K562 (cell line): ENCODE data around the gene ZNF726. TPM values are rescaled to one million over a fixed set of nuclear protein-coding genes. Genes with fewer than 3 reads are reported as not detected.

Experiments
- ATAC-seq: fragments of 200-7000 bp; cut with Tn5 transposase; 3 replicates; pipeline ENCODE4 v1.9.1; 2020; ENCODE audit warnings: moderate library complexity
- BruUV-seq: library from RNA; stranded (reverse); fragments of 400-500 nt; replicated peaks from 2 replicates; lab custom pipeline; 2021; lab: Mats Ljungman, UMichigan
- CTCF ChIA-PET: fragments of 300-600 bp; formaldehyde crosslinking; extraction: SDS; loops from one replicate; lab custom pipeline; 2021; ENCODE audit warnings: low intra/inter-chr PET ratio; lab: Yijun Ruan, JAX
- POLR2A ChIA-PET: fragments of 300-600, 350-650 bp; sonication (Branson Sonifier 250); formaldehyde crosslinking; extraction: SDS; loops from one replicate; lab custom pipeline; 2021; ENCODE audit warnings: antibody characterized with exemption, inconsistent platforms; lab: Yijun Ruan, JAX
- DNase-seq, 4 experiments: peaks; one replicate each; pipeline versions ENCODE4 v3.0.0 to v3.0.0-alpha.2; 2011 to 2018; ENCODE audit warnings: low spot score in 3 of 4, mixed read lengths in 3 of 4; ENCODE audit errors: extremely low read depth in 1 of 4
- FAIRE-seq: peaks from 2 replicates; lab custom pipeline; 2011; peaks lifted over from hg19 to GRCh38; lab: Jason Lieb, UNC
- H2AFZ ChIP-seq: 2 replicates; pipeline ENCODE4 v1.6.0; 2011; ENCODE audit warnings: low read depth, low read length, control low read depth, inconsistent platforms
- H3K27ac ChIP-seq: fragments of 200-600 bp; 3 replicates; pipeline ENCODE4 v1.8.0; 2011; ENCODE audit warnings: low read depth, mild to moderate bottlenecking, control low read depth, inconsistent platforms, low read length, moderate library complexity, mixed read lengths; ENCODE audit errors: extremely low read depth
- H3K27me3 ChIP-seq, 2 experiments: fragments of 300-600 bp in 1 of 2; 2 replicates in 1 of 2; 3 replicates in 1 of 2; pipeline versions ENCODE4 v1.6.0 to v1.8.0; 2011; ENCODE audit warnings: inconsistent platforms in 2 of 2, low read length in 2 of 2, mild to moderate bottlenecking in 1 of 2, mixed read lengths in 1 of 2, moderate library complexity in 1 of 2; ENCODE audit not compliant: control insufficient read depth in 2 of 2, insufficient read depth in 2 of 2
- H3K36me3 ChIP-seq: fragments of 300-600 bp; 3 replicates; pipeline ENCODE4 v1.8.0; 2011; ENCODE audit warnings: mild to moderate bottlenecking, low read length, inconsistent platforms; ENCODE audit not compliant: control insufficient read depth, insufficient read depth
- H3K4me1 ChIP-seq, 2 experiments: fragments of 200-600 bp in 1 of 2; replicated peaks in 1 of 2; 2 replicates in 1 of 2; 3 replicates in 1 of 2; pipeline versions ENCODE4 v1.5.1 to v1.8.0; 2011; ENCODE audit warnings: inconsistent platforms in 2 of 2, low read length in 2 of 2, mild to moderate bottlenecking in 1 of 2, mixed read lengths in 1 of 2, moderate library complexity in 1 of 2; ENCODE audit not compliant: control insufficient read depth in 2 of 2, insufficient read depth in 2 of 2
- H3K4me2 ChIP-seq: 2 replicates; pipeline ENCODE4 v1.6.1; 2011; ENCODE audit warnings: low read length, control low read depth, inconsistent platforms, mixed read lengths; ENCODE audit not compliant: insufficient read depth
- H3K4me3 ChIP-seq: fragments of 200-600 bp; sonication (generic), shearing (Covaris generic); 2 replicates; pipeline ENCODE4 v1.5.1; 2016; ENCODE audit warnings: control low read depth, inconsistent platforms
- H3K79me2 ChIP-seq: fragments of 200-600 bp; 3 replicates; pipeline ENCODE4 v1.8.0; 2011; ENCODE audit warnings: low read length, inconsistent platforms; ENCODE audit not compliant: control insufficient read depth, insufficient read depth
- H3K9ac ChIP-seq, 2 experiments: 2 replicates each; pipeline versions ENCODE4 v1.6.0 to v1.6.1; 2011; ENCODE audit warnings: low read depth in 2 of 2, low read length in 2 of 2, control low read depth in 1 of 2, inconsistent platforms in 1 of 2, mild to moderate bottlenecking in 1 of 2, mixed read lengths in 1 of 2; ENCODE audit not compliant: insufficient read depth in 1 of 2
- H3K9me1 ChIP-seq: one replicate; pipeline ENCODE4 v1.6.0; 2011; ENCODE audit warnings: inconsistent platforms, mild to moderate bottlenecking, low read length, moderate library complexity; ENCODE audit not compliant: control insufficient read depth, insufficient read depth
- H3K9me3 ChIP-seq: replicated peaks from 2 replicates; pipeline ENCODE4 v1.5.1; 2011; ENCODE audit warnings: low read depth, low read length, inconsistent platforms; ENCODE audit not compliant: control insufficient read depth, insufficient read depth
- H4K20me1 ChIP-seq: replicated peaks from 2 replicates; pipeline ENCODE4 v1.6.1; 2011; ENCODE audit warnings: low read length, inconsistent platforms, mixed read lengths; ENCODE audit not compliant: control insufficient read depth, insufficient read depth
- HBP1 ChIP-seq: fragments of 450-650 bp; formaldehyde crosslinking; IDR thresholded peaks from 2 replicates; pipeline ENCODE4 v1.4.0; 2022; ENCODE audit warnings: missing genetic modification characterization
- HNRNPK ChIP-seq: fragments of 200-400 bp; formaldehyde crosslinking; IDR thresholded peaks from one replicate; pipeline ENCODE4 v1.6.1; 2018; ENCODE audit warnings: mild to moderate bottlenecking, low read depth, low read length; ENCODE audit not compliant: poor library complexity, severe bottlenecking
- IRF2 ChIP-seq: sonication (generic); formaldehyde crosslinking; IDR thresholded peaks from 2 replicates; pipeline ENCODE4 v1.8.1; 2022; ENCODE audit warnings: mild to moderate bottlenecking, missing genetic modification reagents
- MXI1 ChIP-seq: IDR thresholded peaks from 2 replicates; pipeline ENCODE4 v1.6.1; 2011; ENCODE audit warnings: low read depth, mild to moderate bottlenecking, improper control_type of control experiment, low read length
- MYBL2 ChIP-seq, 2 experiments: fragments of 450-650 bp in 1 of 2; sonication (generic) in 1 of 2; formaldehyde crosslinking in 1 of 2; IDR thresholded peaks; 2 replicates each; pipeline versions ENCODE4 v1.6.1 to v1.8.1; 2017 to 2022; ENCODE audit warnings: borderline replicate concordance in 1 of 2, inconsistent platforms in 1 of 2, low read depth in 1 of 2, mild to moderate bottlenecking in 1 of 2, missing genetic modification reagents in 1 of 2, moderate library complexity in 1 of 2
- OTX1 ChIP-seq: fragments of 450-650 bp; formaldehyde crosslinking; IDR thresholded peaks from 2 replicates; pipeline ENCODE4 v1.4.0; 2022; ENCODE audit warnings: mild to moderate bottlenecking
- PATZ1 ChIP-seq: fragments of 250-450 bp; sonication (Bioruptor Pico); IDR thresholded peaks from 2 replicates; pipeline ENCODE4 v1.5.0; 2020; ENCODE audit warnings: mild to moderate bottlenecking, borderline replicate concordance
- PRPF4 ChIP-seq: fragments of 200-400 bp; formaldehyde crosslinking; IDR thresholded peaks from one replicate; pipeline ENCODE4 v1.6.1; 2017; ENCODE audit warnings: low read length, low read depth, mild to moderate bottlenecking; ENCODE audit not compliant: insufficient read depth, poor library complexity, severe bottlenecking
- RFX1 ChIP-seq: fragments of 450-650 bp; IDR thresholded peaks from 2 replicates; pipeline ENCODE4 v1.6.1; 2016; ENCODE audit warnings: mild to moderate bottlenecking, moderate library complexity
- SPI1 ChIP-seq: IDR thresholded peaks from 2 replicates; pipeline ENCODE4 v1.6.1; 2011; ENCODE audit warnings: low read depth, low read length, control low read depth, borderline replicate concordance
- ZNF165 ChIP-seq: fragments of 250-450 bp; sonication (Bioruptor Pico); IDR thresholded peaks from 2 replicates; pipeline ENCODE4 v1.4.0; 2020; ENCODE audit warnings: borderline replicate concordance
- ZNF217 ChIP-seq: sonication (generic); formaldehyde crosslinking; IDR thresholded peaks from 2 replicates; pipeline ENCODE4 v1.8.0; 2022; ENCODE audit warnings: mild to moderate bottlenecking, missing genetic modification reagents
- ZNF347 ChIP-seq: fragments of 450-650 bp; formaldehyde crosslinking; IDR thresholded peaks from 2 replicates; pipeline ENCODE4 v1.4.0; 2020; ENCODE audit warnings: low read depth, mild to moderate bottlenecking, moderate library complexity
- ZNF444 ChIP-seq: fragments of 250-450 bp; sonication (Bioruptor Pico); IDR thresholded peaks from 2 replicates; pipeline ENCODE4 v1.4.0; 2020; ENCODE audit warnings: mild to moderate bottlenecking, moderate library complexity
- ZNF586 ChIP-seq: fragments of 450-650 bp; formaldehyde crosslinking; conservative IDR thresholded peaks from 2 replicates; pipeline ENCODE4 v1.4.0; 2020; ENCODE audit warnings: mild to moderate bottlenecking, moderate library complexity
- WGBS: fragments of 100-300 bp; shearing (Covaris generic); methylation state at CpG from one replicate; pipeline ENCODE4 v1.1.6; 2016; ENCODE audit warnings: low coverage, mixed read lengths; ENCODE audit not compliant: insufficient coverage; ENCODE audit errors: missing lambda C conversion rate; 5-methylcytosine and 5-hydroxymethylcytosine counted together
- in situ Hi-C: fragments of 300-500 bp; cut with MboI; formaldehyde crosslinking; loops from 4 replicates; pipeline ENCODE4 v1.15.0; 2018; ENCODE audit warnings: inconsistent platforms, mixed read lengths
- intact Hi-C: fragments of 100-400 bp; cut with micrococcal nuclease; formaldehyde crosslinking; loops from 2 replicates; pipeline ENCODE4 v1.14.2; 2022
- polyA plus RNA-seq, 8 experiments: library from polyadenylated mRNA; depleted of rRNA in 4 of 8; stranded (reverse) in 5 of 8; unstranded in 3 of 8; fragments of >200 nt; fragmentation: Nextera tagmentation in 2 of 8; fragmentation: Illumina TruSeq in 1 of 8; extraction: Ambion mirVana in 2 of 8; extraction: Trizol in 1 of 8; gene quantifications; 2 replicates each; pipeline versions ENCODE4 v1.2.1 to v1.2.3, GENCODE V29; 2011 to 2014; ENCODE audit warnings: inconsistent platforms in 1 of 8, missing spikeins in 1 of 8
- total RNA-seq, 7 experiments: library from RNA; depleted of rRNA in 6 of 7; stranded (reverse); fragments of >200 nt in 6 of 7; fragmentation: Illumina TruSeq in 2 of 7; extraction: Trizol in 2 of 7; gene quantifications; 2 replicates each; pipeline versions ENCODE4 v1.2.1 to v1.2.3, GENCODE V29; 2011 to 2021; ENCODE audit warnings: low replicate concordance in 1 of 7

The ZNF726 gene
- total and polyA plus RNA-seq, 9 of the 15 experiments (the other 6 are each of a cell fraction or from before 2014, with no cell fraction given) = 8.6 to 20.8 (median 14.6) TPM

- no peak for TF ChIP-seq MYBL2 (IDR thresholded peaks at IDR 0.05; ENCODE audit: low read depth)
- no peak for TF ChIP-seq MYBL2 (CRISPR knock-in tag; IDR thresholded peaks at IDR 0.05; ENCODE audit: borderline replicate concordance)
- no peak for TF ChIP-seq ZNF586 (CRISPR knock-in tag)
- TF ChIP-seq HNRNPK = no peak
- TF ChIP-seq ZNF165 (CRISPR knock-in tag) = no peak
- TF ChIP-seq, all 486 proteins: peak for 0
Measured at GRCh38 chr19:23872282-23872919, 42.3 kb upstream of the ZNF726 start (continued).

GRCh38 chr19:23876261-23876660 lies 38.4 kb upstream of the ZNF726 start:
- H3K4me3 ChIP-seq = no peak overlapping the region
- FAIRE-seq (no peak), ATAC-seq (no peak), DNase-seq (no peak)
- WGBS = 2% methylated on average over 12 of the region's 12 CpGs
- BruUV-seq = no TSS peak
- H3K36me3 ChIP-seq = no peaks in the 10 kb centered on the region
- H4K20me1 ChIP-seq = no peaks in the 10 kb centered on the region
- intact Hi-C loops = no loop called here
- no peaks in the 10 kb centered on the region for H3K79me2 ChIP-seq
- no peaks in the 10 kb centered on the region for H3K4me1 ChIP-seq
- no peak overlapping the region for H2AFZ ChIP-seq
- in situ Hi-C loops = no loop called here
- no peak overlapping the region for H3K27ac ChIP-seq
- no peaks in the 10 kb centered on the region for H3K9me3 ChIP-seq
- no peaks in the 10 kb centered on the region for H3K9me1 ChIP-seq
- POLR2A ChIA-PET = no interaction called here
- H3K27me3 ChIP-seq = no peaks in the 10 kb centered on the region
- H3K4me2 ChIP-seq = no peak overlapping the region
- TF ChIP-seq ZNF444 (CRISPR knock-in tag) (no peak), PATZ1 (no peak), ZNF217 (CRISPR knock-in tag) (no peak), HBP1 (CRISPR knock-in tag) (no peak), ZNF347 (CRISPR knock-in tag) (no peak), SPI1 (no peak), IRF2 (CRISPR knock-in tag) (no peak), OTX1 (CRISPR knock-in tag) (no peak), PRPF4 (no peak), RFX1 (no peak), MXI1 (no peak)
- TF ChIP-seq, all 486 proteins: peak for 0
- CTCF ChIA-PET = no interaction called here
- H3K9ac ChIP-seq = no peak overlapping the region
